NCI-H69 (cell line): Measurements from ENCODE around the gene PADI4.

Source experiments
- DNase-seq: peaks from one replicate; lab custom pipeline; 2025; lab: John Stamatoyannopoulos, UW

The PADI4 gene

DNA sequence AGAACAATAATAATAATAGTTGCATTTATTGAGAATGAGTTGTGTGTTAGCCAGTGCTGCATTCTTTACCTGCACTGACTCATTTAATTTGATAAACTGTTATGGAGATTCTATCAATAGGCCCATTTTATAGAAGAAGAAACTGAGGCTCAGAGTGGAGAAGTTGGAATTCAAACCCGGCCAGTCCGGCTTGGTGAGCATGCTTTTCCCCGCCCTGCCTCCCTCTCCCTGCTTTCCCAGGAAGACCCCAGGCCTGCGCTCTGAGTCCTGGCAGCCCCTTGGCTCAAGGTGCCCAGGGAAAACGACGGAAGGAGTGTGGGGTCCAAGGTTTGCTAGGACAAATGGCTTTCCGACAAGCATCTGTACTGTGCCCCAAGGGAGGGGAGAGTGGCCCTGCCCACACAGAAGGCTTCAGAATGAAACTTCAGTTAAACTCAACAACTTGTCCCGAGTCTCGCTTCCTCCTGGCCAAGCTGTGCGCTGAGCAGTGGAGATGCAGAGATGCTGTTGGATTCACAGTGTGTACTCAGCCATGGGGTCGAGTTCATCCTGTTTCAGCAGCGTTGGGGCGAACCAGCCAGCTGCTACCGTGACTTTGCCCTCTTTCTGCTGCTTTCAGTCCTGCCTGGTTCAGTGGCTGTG lies 40.7 kb downstream of the PADI4 start:
- no peak for DNase-seq

DNA sequence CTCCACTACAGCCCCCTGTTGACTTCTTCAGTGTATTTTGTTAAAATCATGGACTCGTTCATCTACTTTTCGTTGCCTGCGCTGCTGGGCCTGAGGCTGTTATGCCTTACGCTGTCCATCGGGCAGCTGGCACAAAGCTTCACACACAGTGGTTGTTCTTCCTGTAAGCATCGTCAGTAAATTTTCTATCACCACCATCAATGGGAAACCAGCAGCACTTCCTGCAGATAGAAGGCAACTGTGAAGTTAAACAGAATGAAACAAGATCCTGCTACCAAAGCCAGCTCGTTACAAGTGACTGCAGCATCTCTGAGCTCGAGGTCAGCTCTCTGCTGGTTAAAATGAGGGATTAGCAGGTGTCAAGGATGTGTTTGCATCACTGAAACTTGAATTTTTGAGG lies 42.1 kb downstream of the PADI4 start:
- DNase-seq: no peak

DNA sequence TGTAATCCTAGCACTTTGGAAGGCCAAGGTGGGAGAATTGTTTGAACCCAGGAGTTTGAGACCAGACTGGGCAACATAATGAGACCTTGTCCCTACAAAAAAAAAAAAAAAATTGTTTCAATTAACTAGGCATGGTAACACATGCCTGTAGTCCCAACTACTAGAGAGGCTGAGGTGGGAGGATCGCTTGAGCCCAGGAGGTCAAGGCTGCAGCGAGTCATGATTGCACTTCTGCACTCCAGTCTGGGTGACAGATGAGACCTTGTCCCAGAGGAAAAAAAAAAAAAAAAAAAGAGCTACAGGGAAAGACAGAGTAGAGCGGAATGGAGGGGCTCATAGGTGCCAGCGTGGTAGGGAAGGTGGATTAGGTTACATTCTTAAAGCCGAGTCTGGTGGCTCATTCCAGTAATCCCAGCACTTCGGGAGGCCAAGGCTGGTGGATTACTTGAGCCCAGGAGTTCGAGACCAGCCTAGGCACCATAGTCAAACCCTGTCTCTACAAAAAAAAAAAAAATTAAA lies 43.0 kb downstream of the PADI4 start:
- no peak for DNase-seq

DNA sequence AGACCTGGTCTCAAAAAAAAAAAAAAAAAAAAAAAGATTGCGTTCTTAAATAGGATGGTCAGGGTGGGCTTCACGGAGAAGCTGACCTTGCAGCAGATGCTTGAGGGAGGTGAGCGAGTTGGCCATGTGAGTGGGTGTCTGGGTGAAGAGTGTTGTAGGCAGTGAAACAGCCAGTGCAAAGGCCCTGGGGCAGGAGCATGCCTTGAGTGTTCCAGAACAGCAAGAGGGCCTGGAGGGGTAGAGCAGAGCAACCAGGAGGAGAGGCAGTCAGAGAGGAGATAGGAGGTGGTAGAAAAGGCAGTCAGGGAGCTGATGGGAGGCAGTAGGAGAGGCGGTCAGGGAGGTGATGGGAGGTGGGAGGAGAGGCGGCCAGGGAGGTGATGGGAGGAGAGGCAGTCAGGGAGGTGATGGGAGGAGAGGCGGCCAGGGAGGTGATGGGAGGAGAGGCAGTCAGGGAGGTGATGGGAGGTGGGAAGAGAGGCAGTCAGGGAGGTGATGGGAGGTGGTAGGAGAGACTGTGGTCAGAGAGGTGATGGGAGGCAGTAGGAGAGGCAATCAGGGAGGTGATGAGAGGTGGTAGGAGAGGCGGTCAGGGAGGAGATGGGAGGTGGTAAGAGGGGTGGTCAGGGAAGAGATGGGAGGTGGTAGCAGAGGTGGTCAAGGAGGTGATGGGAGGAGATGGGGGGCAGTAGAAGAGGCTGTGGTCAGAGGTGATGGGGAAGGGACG lies 43.8 kb downstream of the PADI4 start:
- no peak for DNase-seq

DNA sequence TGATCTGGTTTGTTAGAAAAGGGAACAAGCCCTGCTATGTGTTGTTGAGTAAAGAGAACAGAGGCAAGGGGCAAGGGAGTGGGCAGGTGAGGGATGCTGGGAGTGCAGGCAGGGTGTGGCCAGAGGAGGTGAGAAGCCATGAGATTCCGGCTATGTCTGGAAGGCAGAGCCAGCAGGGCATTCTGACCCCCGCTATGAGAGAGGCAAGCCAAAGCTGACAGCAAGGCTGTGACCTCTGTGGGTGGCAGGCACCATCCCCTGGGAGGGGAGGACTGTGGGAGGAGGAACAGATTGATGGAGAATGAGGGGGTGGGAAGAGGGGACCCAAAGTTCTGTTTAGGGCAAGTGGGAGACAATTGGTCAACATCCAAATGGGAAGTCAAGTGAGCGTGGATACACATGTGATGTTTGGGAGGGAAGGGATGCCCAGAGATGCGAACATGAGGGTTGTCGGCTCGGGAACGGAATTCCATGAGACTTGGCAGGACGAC lies 44.5 kb downstream of the PADI4 start:
- DNase-seq: no peak

DNA sequence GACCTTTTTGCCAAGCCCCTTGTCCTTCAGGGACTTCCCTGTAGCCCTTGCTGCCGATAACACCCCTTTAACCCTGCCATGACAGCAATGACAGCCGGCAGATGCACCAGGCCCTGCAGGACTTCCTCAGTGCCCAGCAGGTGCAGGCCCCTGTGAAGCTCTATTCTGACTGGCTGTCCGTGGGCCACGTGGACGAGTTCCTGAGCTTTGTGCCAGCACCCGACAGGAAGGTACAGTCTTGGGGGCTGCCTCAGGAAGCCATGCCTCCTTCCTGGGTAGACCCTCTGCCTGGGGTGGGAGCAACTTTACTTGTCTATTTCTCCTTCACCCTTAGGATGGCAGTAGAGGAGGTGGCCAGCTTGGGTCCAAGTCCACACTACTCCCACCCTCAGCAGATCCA lies 47.9 kb downstream of the PADI4 start:
- no peak for DNase-seq

DNA sequence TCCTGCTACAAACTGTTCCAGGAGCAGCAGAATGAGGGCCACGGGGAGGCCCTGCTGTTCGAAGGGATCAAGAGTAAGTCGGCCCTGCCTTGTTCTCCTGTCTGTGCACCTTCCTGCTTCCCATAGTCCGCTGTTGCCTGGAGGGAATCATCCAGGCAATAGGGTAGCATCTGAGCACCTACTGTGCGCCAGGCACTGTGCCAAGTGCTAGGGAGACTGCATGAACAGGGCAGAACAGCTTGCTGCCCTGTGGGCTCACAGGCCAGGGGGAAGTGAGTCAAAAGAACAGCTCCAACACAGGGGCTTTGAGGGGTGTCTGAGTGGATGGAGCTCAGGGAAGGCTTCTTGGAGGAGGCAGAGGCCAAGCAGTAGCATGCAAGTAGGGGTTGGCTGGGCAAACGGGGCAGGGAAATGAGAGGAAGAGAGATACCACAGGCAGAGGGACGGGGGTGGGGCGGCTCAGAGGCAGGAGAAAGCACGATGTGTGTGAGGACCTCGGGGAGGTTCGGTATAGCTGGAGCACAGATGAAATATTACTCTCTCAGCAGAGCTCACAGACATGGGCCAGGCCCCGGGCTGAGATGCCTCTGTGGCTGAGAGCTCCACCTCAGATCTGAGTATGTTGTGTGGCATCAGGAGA lies 48.5 kb downstream of the PADI4 start:
- peak; percentile 2 for DNase-seq

DNA sequence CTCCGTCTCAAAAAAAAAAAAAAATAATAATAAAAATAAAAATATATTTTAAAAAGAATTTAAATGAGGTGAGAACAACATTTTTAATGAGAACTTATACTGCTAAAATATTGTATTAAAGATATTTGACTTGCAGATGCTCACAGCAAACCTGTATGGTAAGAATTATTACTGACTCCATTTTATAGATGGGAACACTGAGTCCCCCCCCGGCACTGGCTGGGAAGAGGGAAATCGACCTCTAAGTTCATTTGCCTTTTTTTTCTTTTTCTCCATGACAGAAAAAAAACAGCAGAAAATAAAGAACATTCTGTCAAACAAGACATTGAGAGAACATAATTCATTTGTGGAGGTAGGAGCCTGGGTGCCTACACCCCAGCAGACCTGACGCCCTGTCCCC lies 50.6 kb downstream of the PADI4 start:
- DNase-seq: no peak

DNA sequence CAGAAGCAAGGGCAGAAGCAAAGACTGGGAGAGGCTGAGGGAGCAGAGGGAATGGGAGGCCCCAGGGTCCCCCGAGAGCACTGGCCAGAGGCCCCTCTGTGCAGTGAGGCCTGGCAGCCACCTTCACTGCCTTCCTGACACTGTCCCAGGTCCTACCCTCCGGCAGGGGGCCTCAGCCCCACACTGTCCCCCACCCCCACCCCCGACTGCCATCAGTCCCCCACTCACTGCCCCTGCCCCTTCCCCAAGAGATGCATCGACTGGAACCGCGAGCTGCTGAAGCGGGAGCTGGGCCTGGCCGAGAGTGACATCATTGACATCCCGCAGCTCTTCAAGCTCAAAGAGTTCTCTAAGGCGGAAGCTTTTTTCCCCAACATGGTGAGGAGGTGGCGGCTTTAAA lies 51.0 kb downstream of the PADI4 start:
- no peak for DNase-seq

DNA sequence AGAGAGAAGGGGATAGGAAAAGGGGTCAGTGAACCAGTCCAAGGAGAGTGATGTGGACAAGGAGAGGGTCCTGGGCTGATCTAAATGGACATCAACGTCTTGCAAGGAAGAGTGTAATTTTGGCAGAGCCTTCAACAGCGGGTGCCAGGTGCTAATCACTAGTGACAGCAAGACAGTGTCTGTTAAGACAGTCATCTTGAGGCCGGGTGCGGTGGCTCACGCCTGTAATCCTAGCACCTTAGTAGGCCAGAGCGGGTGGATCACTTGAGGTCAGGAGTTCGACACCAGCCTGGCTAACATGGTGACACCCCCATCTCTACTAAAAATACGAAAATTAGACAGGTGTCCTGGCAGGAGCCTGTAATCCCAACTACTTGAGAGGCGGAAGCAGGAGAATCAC lies 51.8 kb downstream of the PADI4 start:
- DNase-seq: no peak

DNA sequence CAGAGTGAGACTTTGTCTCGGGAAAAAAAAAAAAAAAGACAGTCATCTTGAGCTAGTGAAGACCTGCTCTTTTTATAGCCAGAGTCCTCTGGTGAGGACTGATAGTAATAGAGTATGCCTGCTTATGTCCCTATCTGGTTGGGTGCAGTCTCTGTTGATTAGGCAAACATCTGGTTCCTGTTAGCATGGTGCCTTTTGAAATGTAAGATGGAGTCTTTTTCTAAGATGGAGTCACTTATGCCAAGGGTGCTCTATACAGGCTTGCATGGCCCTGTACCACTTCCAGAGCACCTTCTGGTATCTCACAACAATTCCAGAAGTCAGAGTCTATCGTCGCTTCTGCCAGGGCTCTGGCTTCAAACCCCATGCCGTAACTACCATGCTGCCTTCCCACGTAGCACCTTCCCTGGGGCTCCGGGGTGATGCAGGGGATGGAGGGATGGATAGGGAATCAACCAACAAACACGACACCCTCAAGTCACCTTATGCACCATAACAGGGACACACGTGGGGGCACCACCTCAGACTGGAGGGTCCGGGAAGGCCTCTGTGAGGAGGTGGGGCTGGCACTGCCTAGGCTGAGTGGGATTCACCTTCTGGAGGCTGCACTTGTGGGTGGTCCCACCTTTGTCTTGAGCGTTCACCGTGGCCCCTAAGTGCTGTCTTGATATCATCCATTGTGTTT lies 52.4 kb downstream of the PADI4 start:
- no peak for DNase-seq

DNA sequence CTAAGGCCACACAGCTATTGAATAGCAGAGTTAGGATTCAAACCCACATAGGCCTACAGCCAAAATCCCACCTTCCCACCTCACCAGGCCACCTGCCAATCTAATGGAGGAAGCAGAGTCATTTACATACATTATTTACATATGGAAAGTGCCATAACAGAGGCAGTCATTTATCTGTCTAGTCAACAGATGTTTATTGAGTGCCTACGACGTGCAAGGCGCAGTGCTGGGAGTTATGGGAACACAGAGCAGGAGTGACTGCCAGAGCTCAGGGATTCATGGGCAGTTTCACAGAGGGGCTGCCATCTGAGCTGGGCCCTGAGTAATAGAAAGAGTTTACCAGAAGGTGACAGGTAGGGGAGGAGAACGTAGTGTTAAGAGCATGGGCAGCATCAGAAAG lies 53.7 kb downstream of the PADI4 start:
- no peak for DNase-seq

DNA sequence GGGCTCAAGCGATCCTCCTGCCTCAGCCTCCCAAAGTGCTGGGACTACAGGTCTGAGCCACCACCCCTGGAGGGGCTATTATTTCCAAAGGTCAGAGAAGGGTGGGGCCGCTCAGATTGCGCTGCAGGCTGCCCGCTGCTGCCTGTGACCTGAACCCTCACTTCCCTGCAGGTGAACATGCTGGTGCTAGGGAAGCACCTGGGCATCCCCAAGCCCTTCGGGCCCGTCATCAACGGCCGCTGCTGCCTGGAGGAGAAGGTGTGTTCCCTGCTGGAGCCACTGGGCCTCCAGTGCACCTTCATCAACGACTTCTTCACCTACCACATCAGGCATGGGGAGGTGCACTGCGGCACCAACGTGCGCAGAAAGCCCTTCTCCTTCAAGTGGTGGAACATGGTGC lies 55.4 kb downstream of the PADI4 start:
- no peak for DNase-seq

DNA sequence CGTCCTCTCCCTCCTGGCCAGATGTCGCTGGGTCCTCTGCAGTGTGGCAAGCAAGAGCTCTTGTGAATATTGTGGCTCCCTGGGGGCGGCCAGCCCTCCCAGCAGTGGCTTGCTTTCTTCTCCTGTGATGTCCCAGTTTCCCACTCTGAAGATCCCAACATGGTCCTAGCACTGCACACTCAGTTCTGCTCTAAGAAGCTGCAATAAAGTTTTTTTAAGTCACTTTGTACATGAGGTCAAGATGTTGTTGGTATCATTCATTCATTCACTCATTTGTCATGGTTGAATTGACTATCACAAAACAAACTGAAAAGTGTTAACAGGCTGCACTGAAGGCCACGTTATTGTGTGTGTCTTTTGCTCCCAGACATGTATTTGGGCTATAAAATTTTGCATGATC lies 55.8 kb downstream of the PADI4 start:
- DNase-seq: no peak

DNA sequence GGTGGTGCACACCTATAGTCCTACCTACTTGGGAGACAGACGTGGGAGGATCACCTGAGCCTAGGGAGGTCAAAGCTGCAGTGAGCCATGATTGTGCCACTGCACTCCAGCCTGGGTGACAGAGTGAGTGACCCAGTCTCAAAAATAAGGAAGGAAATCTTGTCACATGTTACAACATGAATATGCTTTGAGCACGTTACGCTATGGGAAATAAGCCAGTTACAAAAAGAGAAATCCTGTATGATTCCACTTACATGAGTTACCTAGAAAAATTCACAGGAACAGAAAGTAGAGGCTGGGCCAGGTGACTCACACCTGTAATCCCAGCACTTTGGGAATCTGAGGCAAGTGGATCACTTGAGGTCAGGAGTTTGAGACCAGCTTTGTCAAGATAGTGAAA lies 57.3 kb downstream of the PADI4 start:
- no peak for DNase-seq

DNA sequence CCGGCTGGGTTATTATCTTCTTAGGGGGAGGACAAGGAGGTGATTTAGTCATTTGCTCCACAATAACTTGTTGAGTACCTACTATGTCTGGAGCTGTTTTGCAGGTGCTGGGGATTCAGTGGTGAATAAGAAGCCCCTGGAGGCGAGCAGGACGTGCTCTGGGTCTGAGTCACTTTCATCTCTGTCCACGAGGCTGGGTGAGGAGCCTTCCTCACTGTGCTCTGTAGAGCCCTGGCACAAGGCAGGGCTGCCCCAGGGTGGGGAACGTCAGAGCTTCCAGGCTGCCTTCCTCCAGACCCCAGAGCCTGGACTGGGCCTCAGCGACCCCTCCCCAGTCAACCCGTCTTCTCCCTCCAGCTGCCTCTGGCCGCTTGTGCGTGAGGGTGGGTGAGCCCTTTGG lies 61.5 kb downstream of the PADI4 start:
- no peak for DNase-seq

DNA sequence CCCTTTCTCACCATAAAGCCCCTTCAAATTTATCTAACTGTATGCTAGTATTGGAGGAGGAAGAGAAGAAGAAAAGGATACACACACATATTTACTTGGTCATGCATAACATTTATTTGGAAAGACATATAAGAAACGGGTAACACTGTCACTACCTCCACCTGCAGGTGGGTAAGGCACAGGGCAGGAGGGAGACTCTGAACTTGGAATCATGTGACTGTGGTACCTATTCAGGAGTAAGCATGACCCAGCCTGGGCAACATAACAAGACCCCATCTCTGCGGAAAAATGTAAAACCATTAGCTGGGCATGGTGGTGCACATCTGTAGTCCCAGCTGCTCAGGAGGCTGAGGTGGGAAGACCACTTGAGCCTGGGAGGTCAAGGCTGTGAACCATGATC lies 62.6 kb downstream of the PADI4 start:
- DNase-seq: peak; percentile 8

DNA sequence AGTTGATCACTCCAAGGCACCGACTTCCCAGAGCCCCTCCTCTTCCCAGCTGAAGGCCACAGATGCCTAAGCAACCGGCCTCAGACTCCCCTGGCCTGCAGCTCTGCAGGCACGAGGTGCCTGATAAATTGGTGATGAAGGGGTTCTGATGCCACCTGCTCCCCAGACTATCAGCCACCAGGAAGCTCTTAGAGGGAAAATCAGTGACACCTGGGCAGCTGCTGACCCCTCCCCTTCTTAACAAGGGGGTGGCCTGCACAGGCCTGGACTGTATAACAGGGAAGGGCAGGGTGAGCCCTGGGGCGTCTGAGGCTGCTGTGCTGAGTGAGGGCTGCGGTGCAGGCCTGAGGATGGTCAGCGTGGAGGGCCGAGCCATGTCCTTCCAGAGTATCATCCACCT lies 63.9 kb downstream of the PADI4 start, which contains the start of gene PADI6:
Gene PADI6 (plus strand): TSS at position 301 of the 400 bp plus-strand sequence. CDS start 50 bp downstream, at position 351.
- no peak for DNase-seq

DNA sequence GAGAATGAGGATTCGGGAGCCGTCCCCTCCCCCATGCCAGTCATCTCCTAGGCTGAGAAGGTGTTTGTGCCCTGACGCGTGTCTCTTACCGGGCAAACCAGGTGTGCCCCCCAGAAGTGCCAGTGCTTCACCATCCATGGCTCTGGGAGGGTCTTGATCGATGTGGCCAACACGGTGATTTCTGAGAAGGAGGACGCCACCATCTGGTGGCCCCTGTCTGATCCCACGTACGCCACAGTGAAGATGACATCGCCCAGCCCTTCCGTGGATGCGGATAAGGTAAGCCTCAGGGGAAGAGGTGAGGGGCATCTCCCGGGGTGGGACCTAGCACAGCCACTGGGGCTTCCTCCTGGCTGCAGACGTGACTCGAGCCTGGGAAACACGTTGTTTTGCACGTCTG lies 65.0 kb downstream of the PADI4 start:
- DNase-seq: no peak

DNA sequence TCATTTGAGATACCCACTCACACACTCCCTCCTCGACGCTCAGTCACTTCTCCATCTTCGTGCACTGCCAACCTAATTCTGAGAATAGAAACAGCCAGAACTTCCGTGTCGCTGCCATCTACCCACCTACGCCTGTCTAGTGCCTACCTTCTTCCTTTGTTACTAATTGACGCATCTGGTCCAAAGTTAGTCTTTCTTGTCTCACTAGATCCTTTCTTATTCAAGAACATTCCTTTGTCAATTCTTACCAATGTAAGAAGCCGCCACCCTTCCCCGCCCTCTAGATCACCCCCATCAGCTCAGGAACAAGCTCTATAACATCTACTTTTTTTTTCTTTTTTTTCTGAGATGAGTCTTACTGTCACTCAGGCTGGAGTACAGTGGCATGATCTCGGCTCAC lies 67.7 kb downstream of the PADI4 start:
- no peak for DNase-seq

DNA sequence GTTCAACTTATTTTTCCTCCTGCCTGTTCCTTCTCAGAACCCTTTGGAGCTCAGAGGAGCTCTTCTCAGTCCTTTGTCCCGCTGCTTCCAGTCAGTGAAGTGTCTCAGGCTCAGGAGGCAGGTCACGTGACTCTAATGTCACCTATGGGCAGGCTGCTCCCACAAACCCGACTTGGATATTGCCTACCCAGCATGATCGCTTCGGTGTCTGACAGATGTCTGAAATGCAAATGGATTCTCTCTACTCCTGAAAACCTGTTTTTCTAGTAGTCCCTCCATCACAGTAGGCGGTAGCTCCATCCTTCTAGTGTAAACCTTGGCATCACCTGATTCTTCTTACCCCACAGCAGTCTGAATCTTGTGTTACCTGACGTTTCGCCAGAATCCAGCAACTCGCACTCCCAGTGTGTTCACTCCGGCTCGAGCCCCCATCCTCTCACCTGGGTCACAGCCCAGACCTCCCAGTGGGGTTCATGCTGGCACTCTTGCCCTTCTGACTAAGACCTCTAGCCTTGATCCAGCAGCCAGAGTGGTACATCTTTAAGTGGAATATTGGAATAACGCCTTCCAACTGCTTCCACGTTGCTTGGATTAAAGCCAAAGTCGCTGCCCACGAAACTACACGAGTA lies 69.4 kb downstream of the PADI4 start:
- DNase-seq: no peak

DNA sequence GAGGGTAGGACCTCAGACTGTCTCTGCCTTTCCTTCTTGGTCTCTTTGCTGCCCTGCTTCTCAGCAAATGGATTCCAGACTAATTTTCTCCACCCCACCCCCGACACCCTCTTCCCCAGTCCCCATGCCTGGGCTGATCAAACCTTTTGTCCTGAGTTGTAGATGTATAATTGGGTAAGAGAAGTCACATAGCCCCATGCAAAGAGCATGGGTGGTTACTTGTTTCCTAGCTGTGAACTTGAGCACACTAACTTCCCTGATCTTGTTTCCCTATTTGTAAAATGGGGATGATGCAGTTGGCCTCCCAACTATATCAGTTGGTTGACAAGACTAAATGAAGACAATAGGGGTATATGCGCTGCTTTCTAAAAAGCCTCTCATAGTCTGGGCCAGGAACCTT lies 73.2 kb downstream of the PADI4 start:
- DNase-seq: no peak
